Small intestine (tissue), 7 donors: Measurements from ENCODE around the gene MYD88. TPM values are rescaled to one million over a fixed set of nuclear protein-coding genes. Genes with fewer than 3 reads are reported as not detected.

ENCODE experiments used
- DNase-seq, 2 donors: peaks; one replicate each; pipeline versions ENCODE4 v3.0.0 to v3.0.0-alpha.2; 2013
- FAIRE-seq: peaks from 2 replicates; lab custom pipeline; 2012; peaks lifted over from hg19 to GRCh38; lab: Jason Lieb, UNC
- H3K27ac ChIP-seq, 3 donors: one replicate each; pipeline ENCODE4 v1.5.1; 2013; ENCODE audit warnings: low read length in 2 of 3, mild to moderate bottlenecking in 2 of 3, control low read depth in 1 of 3, inconsistent platforms in 1 of 3, low read depth in 1 of 3, moderate library complexity in 1 of 3
- H3K27me3 ChIP-seq, 3 donors: one replicate each; pipeline ENCODE4 v1.6.1; 2013; ENCODE audit warnings: low read length in 3 of 3, inconsistent platforms in 1 of 3; ENCODE audit not compliant: control insufficient read depth in 3 of 3, insufficient read depth in 3 of 3
- H3K36me3 ChIP-seq, 3 donors: one replicate each; pipeline ENCODE4 v1.6.1; 2013; ENCODE audit warnings: low read length in 3 of 3, inconsistent platforms in 1 of 3, low read depth in 1 of 3, mild to moderate bottlenecking in 1 of 3, moderate library complexity in 1 of 3; ENCODE audit not compliant: control insufficient read depth in 3 of 3, insufficient read depth in 2 of 3
- H3K4me1 ChIP-seq, 3 donors: one replicate each; pipeline ENCODE4 v1.6.1; 2013; ENCODE audit warnings: low read length in 2 of 3, inconsistent platforms in 1 of 3, low read depth in 1 of 3, mild to moderate bottlenecking in 1 of 3, moderate library complexity in 1 of 3; ENCODE audit not compliant: control insufficient read depth in 3 of 3, insufficient read depth in 2 of 3
- H3K4me3 ChIP-seq, 3 donors: one replicate each; pipeline ENCODE4 v1.5.1; 2013; ENCODE audit warnings: low read length in 3 of 3, control low read depth in 1 of 3, inconsistent platforms in 1 of 3, low read depth in 1 of 3, mild to moderate bottlenecking in 1 of 3, moderate library complexity in 1 of 3
- H3K9me3 ChIP-seq, 2 donors: one replicate each; pipeline ENCODE4 v1.6.1; 2013; ENCODE audit warnings: low read depth in 1 of 2, low read length in 1 of 2; ENCODE audit not compliant: control insufficient read depth in 2 of 2, insufficient read depth in 1 of 2
- WGBS, 3 donors: extraction: QIAGEN DNeasy Blood & Tissue Kit; methylation state at CpG; one replicate each; pipeline ENCODE4 v1.1.7; 2013; 5-methylcytosine and 5-hydroxymethylcytosine counted together
- polyA plus RNA-seq, 4 donors: library from polyadenylated mRNA; stranded (reverse) in 3 of 4; unstranded in 1 of 4; fragments of 200-250 nt in 3 of 4; fragments of 120-200 nt in 1 of 4; gene quantifications; one replicate each; pipeline versions ENCODE4 v1.2.1 to v1.2.3, GENCODE V29; 2013
- donor health status: healthy with polysubstance abuse.
- donor health status: control.
- donor health status: control.
- donor health status: Bipolar disorder and iron deficiency.
- donor health status: healthy.

Gene MYD88
- polyA plus RNA-seq, 4 donors: 30.5 to 62.2 (median 41.8) TPM

DNA sequence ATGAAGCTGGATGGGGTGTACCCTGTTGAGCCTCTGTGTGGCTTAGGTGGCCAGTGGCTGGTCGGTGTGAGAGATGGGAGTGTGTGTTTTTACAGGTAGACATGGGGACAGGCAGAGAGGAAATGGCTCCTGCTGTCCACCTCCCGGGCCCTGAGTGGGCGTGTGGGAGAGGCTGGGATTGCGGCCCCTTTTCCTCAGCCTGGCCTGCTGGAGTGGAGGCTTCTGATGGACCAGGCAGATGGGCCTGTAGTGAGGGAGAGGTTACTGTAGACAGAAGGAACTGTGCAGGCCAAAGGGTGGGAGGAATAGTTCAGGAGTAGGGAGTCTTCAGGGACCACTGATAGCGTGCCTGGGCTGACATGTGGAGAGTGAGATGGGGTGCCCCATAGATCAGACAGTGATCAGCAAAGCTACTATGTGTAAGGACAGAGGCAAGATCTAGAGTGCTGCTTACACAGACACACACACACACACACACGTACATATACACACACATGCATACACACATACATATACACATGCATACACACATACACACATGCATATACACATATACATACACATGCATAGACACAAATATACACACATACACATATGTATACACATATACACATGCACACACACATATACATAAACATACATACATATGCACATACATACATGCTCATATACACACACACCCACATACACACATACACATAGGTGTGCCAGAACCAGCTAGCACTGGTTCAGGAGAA is 28.0 kb upstream of the MYD88 start:
- WGBS, 3 donors: 86 to 95% (median 92%) methylated on average over 6 of the region's 6 CpGs
- Histone ChIP-seq H3K27ac (no peak overlapping the region), H3K4me1 (no peaks in the 10 kb centered on the region), H3K36me3 (no peaks in the 10 kb centered on the region), H3K9me3 (no peaks in the 10 kb centered on the region), H3K27me3 (no peaks in the 10 kb centered on the region), H3K4me3 (no peak overlapping the region)
- FAIRE-seq (no peak), DNase-seq (no peak)

GRCh38 chr3:38111201-38111600 is 27.3 kb upstream of the MYD88 start:
- FAIRE-seq: no peak
- Histone ChIP-seq H3K36me3 (no peaks in the 10 kb centered on the region), H3K9me3 (no peaks in the 10 kb centered on the region), H3K27me3 (no peaks in the 10 kb centered on the region), H3K27ac (no peak overlapping the region), H3K4me3 (no peak overlapping the region), H3K4me1 (no peaks in the 10 kb centered on the region)
- DNase-seq: no peak
- 91 to 94% (median 92%) methylated on average over 4 of the region's 4 CpGs for WGBS, 3 donors

GRCh38 chr3:38111696-38112377 is 26.6 kb upstream of the MYD88 start:
- DNase-seq (no peak), FAIRE-seq (no peak)
- Histone ChIP-seq H3K27ac (no peak overlapping the region), H3K4me1 (no peaks in the 10 kb centered on the region), H3K36me3 (no peaks in the 10 kb centered on the region), H3K4me3 (no peak overlapping the region), H3K9me3 (no peaks in the 10 kb centered on the region), H3K27me3 (no peaks in the 10 kb centered on the region)
- WGBS, 3 donors: 84 to 87% (median 84%) methylated on average over 16 of the region's 16 CpGs

- Histone ChIP-seq H3K4me1 (no peaks in the 10 kb centered on the region), H3K36me3 (peaks cover 0 to 5% (median 0%) of the 10 kb centered on the region in 3 donors), H3K9me3 (no peaks in the 10 kb centered on the region), H3K27me3 (no peaks in the 10 kb centered on the region), H3K27ac (no peak overlapping the region), H3K4me3 (no peak overlapping the region)
- 75 to 89% (median 84%) methylated on average over 7 of the region's 7 CpGs for WGBS, 3 donors
- no peak for DNase-seq
- FAIRE-seq: no peak
Observed at GRCh38 chr3:38112378-38112761, 26.1 kb upstream of the MYD88 start.

- WGBS, 3 donors: 87% methylated on average over 13 of the region's 13 CpGs
- Histone ChIP-seq H3K27me3 (no peaks in the 10 kb centered on the region), H3K9me3 (no peaks in the 10 kb centered on the region), H3K4me1 (no peaks in the 10 kb centered on the region), H3K4me3 (no peak overlapping the region), H3K36me3 (peaks cover 0 to 23% (median 0%) of the 10 kb centered on the region in 3 donors), H3K27ac (no peak overlapping the region)
- DNase-seq: no peak
- no peak for FAIRE-seq
Observed at GRCh38 chr3:38114052-38114874, 24.2 kb upstream of the MYD88 start.

DNA sequence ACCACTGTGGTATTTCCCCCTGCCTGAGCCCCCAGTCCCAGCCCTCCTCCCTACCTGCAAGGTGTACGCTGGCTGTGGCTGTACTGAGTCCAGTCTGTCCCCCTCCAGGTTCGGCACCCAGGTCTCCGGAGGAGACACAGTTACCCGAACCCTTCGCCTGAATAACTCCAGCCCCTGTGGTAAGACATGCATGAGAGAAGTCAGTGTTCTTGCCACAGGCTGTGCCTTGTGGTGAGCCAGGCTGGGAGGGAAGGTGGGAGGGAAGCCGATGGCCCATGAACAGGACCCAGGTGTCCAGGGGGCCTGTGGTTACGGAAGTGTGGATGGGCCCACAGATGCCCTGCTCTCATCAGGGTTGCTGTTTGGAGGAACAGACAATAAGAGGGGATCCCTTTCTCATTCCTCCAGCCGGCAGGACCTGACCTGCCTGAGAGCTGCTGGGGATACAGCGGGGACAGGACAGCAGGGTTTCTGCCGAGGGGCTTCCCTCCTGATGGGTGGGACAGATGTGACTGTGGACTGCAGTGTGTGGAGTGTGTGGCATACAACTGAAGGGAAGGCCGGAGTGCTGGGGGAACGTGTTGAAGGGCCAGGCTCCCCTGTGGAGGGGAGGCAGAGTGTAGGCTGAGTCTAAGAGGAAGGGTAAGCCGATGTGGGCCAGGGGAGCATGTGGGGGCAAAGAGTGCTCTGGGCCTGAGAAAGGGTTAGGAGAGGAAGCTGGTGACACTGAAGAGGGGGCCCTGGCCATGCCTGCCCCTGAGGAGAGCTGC is 23.4 kb upstream of the MYD88 start:
- FAIRE-seq (no peak), DNase-seq (no peak)
- WGBS, 3 donors: 76 to 83% (median 82%) methylated on average over 13 of the region's 13 CpGs

GRCh38 chr3:38115645-38116427 is 22.6 kb upstream of the MYD88 start:
- Histone ChIP-seq H3K4me3 (no peak overlapping the region), H3K27me3 (no peaks in the 10 kb centered on the region), H3K27ac (no peak overlapping the region), H3K36me3 (peaks cover 3 to 38% (median 4%) of the 10 kb centered on the region in 3 donors), H3K4me1 (no peaks in the 10 kb centered on the region), H3K9me3 (no peaks in the 10 kb centered on the region)
- DNase-seq: no peak
- 45 to 64% (median 55%) methylated on average over 9 of the region's 9 CpGs for WGBS, 3 donors
- FAIRE-seq: no peak

More for the DNA sequence above, 23.4 kb upstream of the MYD88 start:
- no peaks in the 10 kb centered on the region for H3K4me1 ChIP-seq
- H3K27ac ChIP-seq: no peak overlapping the region
- no peaks in the 10 kb centered on the region for H3K9me3 ChIP-seq
- peaks cover 0 to 31% (median 0%) of the 10 kb centered on the region in 3 donors for H3K36me3 ChIP-seq
- no peaks in the 10 kb centered on the region for H3K27me3 ChIP-seq
- no peak overlapping the region for H3K4me3 ChIP-seq
